GDM1 (cell line): ENCODE results near the gene GABRG3.

Experiments
- DNase-seq: peaks from one replicate; lab custom pipeline; 2025; lab: John Stamatoyannopoulos, UW

The GABRG3 gene

GRCh38 chr15:27249046-27249759, 278.2 kb downstream of the GABRG3 start:
- no peak for DNase-seq

GRCh38 chr15:27249760-27250109, 278.8 kb downstream of the GABRG3 start:
- no peak for DNase-seq

- no peak for DNase-seq
Measured at GRCh38 chr15:27250223-27250622, 279.2 kb downstream of the GABRG3 start.

DNA sequence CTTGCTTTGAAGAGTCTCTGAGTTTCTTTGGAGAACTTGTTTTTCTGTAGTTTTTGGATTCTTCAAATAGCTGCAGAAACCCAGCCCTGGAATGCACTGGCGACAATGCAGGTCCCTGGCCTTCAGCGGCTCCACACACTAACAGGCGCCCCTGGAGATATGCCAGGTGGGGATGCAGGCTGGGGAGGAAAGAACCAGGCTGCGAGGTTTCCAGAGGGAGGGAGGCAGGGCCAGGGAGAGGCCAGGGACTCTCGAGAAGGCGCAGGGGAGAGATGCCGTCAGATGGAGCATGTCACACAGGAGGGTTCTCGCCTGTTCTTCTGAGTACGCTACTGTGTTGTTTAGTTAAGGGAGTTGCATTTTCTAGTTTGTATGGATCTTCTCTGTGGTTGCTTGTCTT, 283.1 kb downstream of the GABRG3 start:
- no peak for DNase-seq

DNA sequence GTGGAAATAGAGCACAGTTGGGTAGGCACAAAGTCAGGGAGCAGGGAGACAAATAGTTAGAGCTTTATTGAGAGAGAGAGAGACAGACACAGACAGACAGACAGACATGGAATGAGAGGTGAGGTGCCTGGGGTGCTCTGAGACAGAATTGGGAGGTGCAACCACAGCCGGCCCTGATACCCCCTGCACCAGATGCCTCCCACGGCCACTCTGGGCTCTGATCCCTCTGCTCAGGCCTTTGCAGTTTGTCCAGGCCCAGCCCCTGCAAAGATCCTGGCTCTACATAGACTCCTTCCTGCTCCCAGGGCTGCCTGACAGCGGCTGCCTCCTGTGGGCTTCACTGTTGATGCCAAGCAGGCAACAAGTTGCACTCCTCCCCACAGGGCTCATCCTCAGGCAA, 283.8 kb downstream of the GABRG3 start:
- no peak for DNase-seq

GRCh38 chr15:27256446-27256845, 285.5 kb downstream of the GABRG3 start:
- DNase-seq, result no peak

- DNase-seq, result no peak
Measured at GRCh38 chr15:27258287-27258686, 287.3 kb downstream of the GABRG3 start.

- no peak for DNase-seq
Measured at GRCh38 chr15:27260523-27260922, 289.5 kb downstream of the GABRG3 start.

GRCh38 chr15:27268923-27269322, 297.9 kb downstream of the GABRG3 start:
- DNase-seq, result no peak

DNA sequence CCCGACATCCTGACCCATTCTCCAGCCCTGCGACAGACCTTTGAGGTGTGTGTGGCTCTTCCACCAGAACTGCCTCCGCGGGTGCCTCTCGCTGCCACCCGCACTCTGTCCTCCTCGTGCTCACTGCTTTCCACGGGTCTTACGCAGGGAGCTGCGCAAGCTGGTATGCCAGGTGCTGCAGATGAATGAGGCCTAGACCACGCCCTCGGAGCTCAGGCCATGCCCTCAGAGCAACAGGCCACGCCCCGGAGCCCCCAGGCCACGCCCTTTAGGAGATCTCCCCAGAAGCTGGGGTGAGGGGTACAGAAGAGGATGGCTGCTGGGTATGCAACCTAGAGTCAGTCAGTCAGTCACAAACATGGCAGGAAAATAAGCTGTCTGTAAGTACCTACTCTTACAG, 300.3 kb downstream of the GABRG3 start:
- no peak for DNase-seq

DNA sequence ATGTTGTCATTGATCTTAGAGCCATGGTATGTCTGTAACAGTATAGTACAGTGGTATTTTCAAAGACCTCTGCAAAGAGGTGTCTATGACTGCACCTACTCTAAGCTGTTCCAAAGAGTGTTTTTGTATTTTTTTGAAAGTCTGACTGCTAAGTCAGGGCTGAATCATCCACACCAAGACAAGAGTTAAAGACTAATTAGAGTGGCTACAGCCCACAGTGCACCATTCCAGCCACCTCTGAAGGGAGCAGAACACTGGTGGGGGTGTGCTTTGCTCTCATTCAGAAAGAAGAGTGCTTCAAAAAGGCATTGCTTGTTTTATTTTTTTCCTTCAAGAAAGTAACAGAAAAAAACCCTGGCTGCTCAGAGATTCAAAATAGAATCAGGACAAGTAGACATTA, 301.4 kb downstream of the GABRG3 start:
- DNase-seq, result no peak

GRCh38 chr15:27273506-27273905, 302.5 kb downstream of the GABRG3 start:
- no peak for DNase-seq

DNA sequence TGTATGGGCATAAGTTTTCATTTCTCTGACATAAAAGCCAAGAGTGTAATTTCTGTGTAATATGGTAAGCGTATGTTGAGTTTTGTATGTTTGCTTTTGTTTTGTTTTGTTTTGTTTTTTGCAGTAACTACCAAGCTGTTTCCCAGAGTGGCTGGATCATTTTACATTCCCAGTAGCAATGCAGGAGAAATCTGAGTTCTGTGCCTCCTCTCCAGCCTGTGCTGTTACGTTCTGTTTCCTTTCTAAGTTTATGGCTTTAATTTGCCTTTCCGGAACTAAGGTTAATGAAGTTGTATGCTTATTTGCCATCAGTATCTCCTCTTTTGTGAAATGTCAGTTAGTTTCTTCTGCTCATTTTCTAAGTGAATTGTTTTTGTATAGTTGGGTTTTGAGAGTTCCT, 307.8 kb downstream of the GABRG3 start:
- no peak for DNase-seq

- DNase-seq, result no peak
Measured at GRCh38 chr15:27292641-27293040, 321.7 kb downstream of the GABRG3 start.

- no peak for DNase-seq
Measured at GRCh38 chr15:27293607-27294006, 322.6 kb downstream of the GABRG3 start.

DNA sequence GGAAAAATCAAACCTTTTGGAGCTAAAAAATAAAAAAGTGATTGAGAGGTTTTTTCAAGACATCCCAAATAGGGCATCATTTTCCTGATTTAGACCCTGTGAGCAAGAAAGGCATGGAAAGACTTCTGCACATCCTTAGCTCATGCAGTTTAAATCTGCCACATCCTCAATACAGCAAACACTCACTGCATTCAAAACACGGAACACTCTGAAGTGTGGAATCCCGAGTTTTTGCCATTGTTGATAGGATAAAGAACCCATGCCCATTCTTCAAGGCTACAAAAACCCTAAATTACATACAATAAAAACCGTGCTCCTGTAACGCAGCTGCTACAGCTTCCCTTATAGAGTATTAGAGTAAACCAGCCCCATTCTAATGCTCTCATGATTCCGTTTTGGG, 346.8 kb downstream of the GABRG3 start:
- no peak for DNase-seq

GRCh38 chr15:27323801-27324200, 352.8 kb downstream of the GABRG3 start:
- DNase-seq, result no peak

DNA sequence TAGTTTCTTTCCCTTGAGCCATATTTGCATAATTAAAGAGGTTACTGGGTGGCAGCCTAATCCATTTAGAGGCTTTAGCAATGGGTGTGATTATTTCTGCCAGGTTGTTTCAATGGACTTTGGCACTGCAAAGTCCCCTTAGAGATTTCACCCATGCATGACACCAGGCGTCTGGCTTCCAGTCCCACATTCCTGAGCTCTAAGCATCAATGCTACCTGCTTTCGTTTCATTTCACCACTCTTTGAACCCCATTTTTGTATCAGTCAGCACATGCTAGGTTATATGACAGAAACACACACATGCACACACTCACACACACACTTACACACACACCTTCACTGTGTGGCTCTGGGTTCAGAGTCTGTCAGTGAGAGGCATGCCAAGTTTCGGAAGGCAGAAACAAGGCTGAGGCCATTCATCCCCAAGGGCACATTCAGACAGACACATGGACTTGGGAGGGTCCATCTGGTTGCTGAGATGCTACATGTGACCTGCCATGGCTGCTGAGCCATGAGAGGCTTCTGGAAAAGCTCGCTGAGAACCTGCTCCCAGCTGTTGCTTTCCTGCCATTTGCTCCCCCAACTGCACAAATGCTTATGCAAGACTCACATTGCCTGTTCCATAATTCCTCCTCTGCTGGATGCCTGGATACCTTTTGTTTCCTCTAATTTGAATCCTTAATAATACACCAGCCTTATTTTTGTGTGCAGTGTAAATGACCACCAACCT, 354.1 kb downstream of the GABRG3 start:
- no peak for DNase-seq

GRCh38 chr15:27327467-27328025, 356.6 kb downstream of the GABRG3 start:
- no peak for DNase-seq

GRCh38 chr15:27328186-27328585, 357.2 kb downstream of the GABRG3 start:
- no peak for DNase-seq

- no peak for DNase-seq
Measured at GRCh38 chr15:27328608-27329007, 357.6 kb downstream of the GABRG3 start.

GRCh38 chr15:27330326-27330725, 359.3 kb downstream of the GABRG3 start:
- no peak for DNase-seq

GRCh38 chr15:27336676-27337075, 365.7 kb downstream of the GABRG3 start:
- no peak for DNase-seq

DNA sequence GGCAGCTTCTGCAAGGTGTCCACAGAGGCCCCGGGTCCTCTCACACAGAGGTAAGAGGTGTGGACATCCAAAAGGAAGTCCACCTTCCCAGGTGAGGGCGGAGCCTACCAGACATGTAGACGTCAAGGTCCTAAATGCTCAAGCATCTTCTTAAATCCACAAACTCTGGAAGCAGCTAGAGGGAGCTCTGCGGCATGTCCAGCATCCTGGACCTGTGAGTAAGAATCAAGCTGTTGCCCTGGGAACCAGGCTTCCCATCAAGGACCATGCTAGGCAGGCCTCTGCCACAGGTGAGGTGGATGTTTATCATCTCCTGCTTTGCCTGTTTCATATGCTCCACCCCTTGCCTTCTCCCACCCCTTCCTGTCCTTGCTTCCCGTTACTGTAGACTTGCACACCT, 368.2 kb downstream of the GABRG3 start:
- DNase-seq, result no peak
